ENCODE data around the gene ANXA6.

The ANXA6 gene

GRCh38 chr5:151096001-151096373, 61.6 kb downstream of the ANXA6 start:
- H3K27ac Mint-ChIP-seq = peak overlapping the region; percentile 46

GRCh38 chr5:151095341-151096000, 62.1 kb downstream of the ANXA6 start:
- Mint-ChIP-seq H3K27ac (peak overlapping the region; percentile 46), H3K4me3 (no peak overlapping the region), H3K9me3 (no peaks in the 10 kb centered on the region), H3K27me3 (no peaks in the 10 kb centered on the region), H3K36me3 (ENCODE audit: low read depth) (peaks cover 32% of the 10 kb centered on the region), H3K4me1 (ENCODE audit: low read depth) (peaks cover 87% of the 10 kb centered on the region)

More at GRCh38 chr5:151096001-151096373, 61.6 kb downstream of the ANXA6 start:
- Mint-ChIP-seq H3K36me3 (ENCODE audit: low read depth) (peaks cover 37% of the 10 kb centered on the region), H3K9me3 (no peaks in the 10 kb centered on the region), H3K27me3 (no peaks in the 10 kb centered on the region), H3K4me1 (ENCODE audit: low read depth) (peaks cover 90% of the 10 kb centered on the region), H3K4me3 (no peak overlapping the region)

- Mint-ChIP-seq H3K27ac (peak overlapping the region; percentile 97), H3K4me3 (peak overlapping the region; percentile 75), H3K4me1 (ENCODE audit: low read depth) (peaks cover 81% of the 10 kb centered on the region), H3K27me3 (peaks cover 4% of the 10 kb centered on the region), H3K9me3 (no peaks in the 10 kb centered on the region), H3K36me3 (ENCODE audit: low read depth) (peaks cover 26% of the 10 kb centered on the region)
These were observed 62.7 kb downstream of the ANXA6 start for GRCh38 chr5:151094852-151095245.

- no peaks in the 10 kb centered on the region for H3K9me3 Mint-ChIP-seq
- peaks cover 4% of the 10 kb centered on the region for H3K27me3 Mint-ChIP-seq
- peak overlapping the region; percentile 97 for H3K27ac Mint-ChIP-seq
- H3K4me1 Mint-ChIP-seq (ENCODE audit: low read depth) = peaks cover 75% of the 10 kb centered on the region
- H3K4me3 Mint-ChIP-seq = peak overlapping the region; percentile 75
- H3K36me3 Mint-ChIP-seq (ENCODE audit: low read depth) = peaks cover 21% of the 10 kb centered on the region
These were observed 63.3 kb downstream of the ANXA6 start for GRCh38 chr5:151094030-151094851.

- Mint-ChIP-seq H3K36me3 (ENCODE audit: low read depth) (peaks cover 13% of the 10 kb centered on the region), H3K4me3 (peak overlapping the region; percentile 75), H3K9me3 (no peaks in the 10 kb centered on the region), H3K4me1 (ENCODE audit: low read depth) (peaks cover 69% of the 10 kb centered on the region), H3K27me3 (peaks cover 4% of the 10 kb centered on the region), H3K27ac (peak overlapping the region; percentile 97)
These were observed 64.1 kb downstream of the ANXA6 start for GRCh38 chr5:151093476-151093889.

GRCh38 chr5:151092762-151093161, 64.8 kb downstream of the ANXA6 start:
- Mint-ChIP-seq H3K9me3 (no peaks in the 10 kb centered on the region), H3K4me1 (ENCODE audit: low read depth) (peaks cover 65% of the 10 kb centered on the region), H3K27ac (peak overlapping the region; percentile 49)

GRCh38 chr5:151089726-151090125, 67.9 kb downstream of the ANXA6 start:
- peaks cover 4% of the 10 kb centered on the region for H3K27me3 Mint-ChIP-seq
- H3K9me3 Mint-ChIP-seq = no peaks in the 10 kb centered on the region
- H3K36me3 Mint-ChIP-seq (ENCODE audit: low read depth) = no peaks in the 10 kb centered on the region
- peaks cover 64% of the 10 kb centered on the region for H3K4me1 Mint-ChIP-seq (ENCODE audit: low read depth)
- no peak overlapping the region for H3K27ac Mint-ChIP-seq
- H3K4me3 Mint-ChIP-seq = no peak overlapping the region

More at GRCh38 chr5:151092762-151093161, 64.8 kb downstream of the ANXA6 start:
- Mint-ChIP-seq H3K4me3 (no peak overlapping the region), H3K27me3 (peaks cover 4% of the 10 kb centered on the region), H3K36me3 (ENCODE audit: low read depth) (peaks cover 9% of the 10 kb centered on the region)

- H3K4me1 Mint-ChIP-seq (ENCODE audit: low read depth) = peaks cover 62% of the 10 kb centered on the region
- no peaks in the 10 kb centered on the region for H3K9me3 Mint-ChIP-seq
- H3K4me3 Mint-ChIP-seq = no peak overlapping the region
- peaks cover 4% of the 10 kb centered on the region for H3K27me3 Mint-ChIP-seq
- no peaks in the 10 kb centered on the region for H3K36me3 Mint-ChIP-seq (ENCODE audit: low read depth)
- no peak overlapping the region for H3K27ac Mint-ChIP-seq
These were observed 68.6 kb downstream of the ANXA6 start for GRCh38 chr5:151088986-151089385.

- H3K9me3 Mint-ChIP-seq = no peaks in the 10 kb centered on the region
- H3K27me3 Mint-ChIP-seq = peaks cover 4% of the 10 kb centered on the region
- H3K27ac Mint-ChIP-seq = peak overlapping the region; percentile 24
- peak overlapping the region; percentile 42 for H3K4me3 Mint-ChIP-seq
- peaks cover 61% of the 10 kb centered on the region for H3K4me1 Mint-ChIP-seq (ENCODE audit: low read depth)
- H3K36me3 Mint-ChIP-seq (ENCODE audit: low read depth) = peaks cover 4% of the 10 kb centered on the region
These were observed 70.1 kb downstream of the ANXA6 start for GRCh38 chr5:151087486-151087885.

GRCh38 chr5:151086905-151087360, 70.6 kb downstream of the ANXA6 start:
- H3K27me3 Mint-ChIP-seq = peaks cover 4% of the 10 kb centered on the region
- H3K4me1 Mint-ChIP-seq (ENCODE audit: low read depth) = peaks cover 64% of the 10 kb centered on the region

GRCh38 chr5:151086192-151086869, 71.2 kb downstream of the ANXA6 start:
- peaks cover 4% of the 10 kb centered on the region for H3K27me3 Mint-ChIP-seq
- H3K4me3 Mint-ChIP-seq = peak overlapping the region; percentile 80
- no peaks in the 10 kb centered on the region for H3K9me3 Mint-ChIP-seq
- peak overlapping the region; percentile 77 for H3K27ac Mint-ChIP-seq
- peaks cover 5% of the 10 kb centered on the region for H3K36me3 Mint-ChIP-seq (ENCODE audit: low read depth)
- peaks cover 65% of the 10 kb centered on the region for H3K4me1 Mint-ChIP-seq (ENCODE audit: low read depth)

More at GRCh38 chr5:151086905-151087360, 70.6 kb downstream of the ANXA6 start:
- Mint-ChIP-seq H3K9me3 (no peaks in the 10 kb centered on the region), H3K27ac (peak overlapping the region; percentile 64), H3K4me3 (peak overlapping the region; percentile 80), H3K36me3 (ENCODE audit: low read depth) (peaks cover 5% of the 10 kb centered on the region)

GRCh38 chr5:151085517-151086041, 72.0 kb downstream of the ANXA6 start:
- Mint-ChIP-seq H3K4me3 (peak overlapping the region; percentile 76), H3K4me1 (ENCODE audit: low read depth) (peaks cover 67% of the 10 kb centered on the region), H3K36me3 (ENCODE audit: low read depth) (peaks cover 5% of the 10 kb centered on the region), H3K27ac (peak overlapping the region; percentile 77), H3K9me3 (no peaks in the 10 kb centered on the region), H3K27me3 (peaks cover 4% of the 10 kb centered on the region)

- Mint-ChIP-seq H3K27me3 (no peaks in the 10 kb centered on the region), H3K4me3 (peak overlapping the region; percentile 76), H3K36me3 (ENCODE audit: low read depth) (peaks cover 16% of the 10 kb centered on the region), H3K27ac (no peak overlapping the region), H3K4me1 (ENCODE audit: low read depth) (peaks cover 78% of the 10 kb centered on the region), H3K9me3 (no peaks in the 10 kb centered on the region)
These were observed 73.2 kb downstream of the ANXA6 start for GRCh38 chr5:151084363-151084762.

GRCh38 chr5:151083081-151083676, 74.4 kb downstream of the ANXA6 start:
- H3K27ac Mint-ChIP-seq = peak overlapping the region; percentile 87
- H3K4me1 Mint-ChIP-seq (ENCODE audit: low read depth) = peaks cover 85% of the 10 kb centered on the region
- H3K9me3 Mint-ChIP-seq = no peaks in the 10 kb centered on the region
- no peaks in the 10 kb centered on the region for H3K27me3 Mint-ChIP-seq
- peaks cover 18% of the 10 kb centered on the region for H3K36me3 Mint-ChIP-seq (ENCODE audit: low read depth)
- H3K4me3 Mint-ChIP-seq = peak overlapping the region; percentile 92

Data from stimulated activated naive CD8-positive, alpha-beta T cell treated with anti-CD3 and anti-CD28 coated beads, Interleukin-15, Interleukin-2, amounts not matched to agents 100 ng/mL and 50 ng/mL, for 24 hours (primary cell).